GM21526 (cell line): ENCODE data around the gene SEC14L2.
A peak's percentile ranks its signal among the peaks of the same experiment; 100 is the strongest.
"Not testable (repeated sequence)": the region's sequence is repeated elsewhere in the genome, so short reads cannot be mapped to it uniquely, and the experiment has no call there.

ENCODE experiments used
- ATAC-seq: cut with Tn5 transposase; IDR thresholded peaks from one replicate; pipeline ENCODE4 v1.9.1; 2021; ENCODE audit warnings: moderate library complexity; ENCODE audit not compliant: unreplicated experiment, low FRiP score

Gene SEC14L2

GRCh38 chr22:30402028-30402765 lies 5.4 kb downstream of the SEC14L2 start:
- ATAC-seq = no peak

- ATAC-seq = not testable (repeated sequence)
These were observed 5.9 kb downstream of the SEC14L2 start for GRCh38 chr22:30402766-30403104.

- ATAC-seq = no peak
These were observed 7.5 kb downstream of the SEC14L2 start for GRCh38 chr22:30404307-30404706.

DNA sequence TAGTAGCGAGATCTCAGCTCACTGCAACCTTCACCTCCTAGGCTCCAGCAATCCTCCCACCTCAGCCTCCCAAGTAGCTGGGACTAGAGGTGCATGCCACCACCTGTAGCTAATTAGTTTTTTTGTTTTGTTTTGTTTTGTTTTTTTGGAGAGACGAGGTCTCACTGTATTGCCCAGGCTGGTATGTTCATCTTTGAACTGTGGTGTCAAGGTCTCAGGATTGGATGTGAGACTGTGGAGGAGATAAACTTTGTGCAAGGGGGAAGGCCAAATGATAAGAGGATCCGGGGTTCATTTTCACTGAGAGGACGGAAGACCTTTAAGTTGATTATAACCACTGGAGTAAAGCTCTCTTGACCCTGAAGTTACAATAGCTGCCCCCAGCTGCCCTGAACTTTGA lies 8.9 kb downstream of the SEC14L2 start:
- no peak for ATAC-seq

DNA sequence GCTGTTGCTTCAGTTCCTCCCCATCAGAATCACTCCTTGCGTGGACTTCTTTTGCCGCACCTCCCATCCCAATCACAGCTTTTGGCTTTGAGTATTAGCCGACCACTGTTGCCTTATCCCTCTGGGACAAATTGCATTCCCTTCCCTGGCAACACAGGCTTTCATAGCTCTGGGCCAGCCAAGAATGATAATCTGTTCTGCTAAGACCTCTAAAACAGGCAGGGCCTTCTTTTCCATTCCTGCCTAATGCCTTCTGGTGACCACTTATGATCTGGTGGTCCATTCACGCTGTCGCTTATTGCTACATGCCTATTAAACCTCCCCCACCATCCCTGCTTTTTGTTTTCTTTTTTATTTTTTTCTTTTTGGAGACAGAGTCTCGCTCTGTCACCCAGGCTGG lies 9.6 kb downstream of the SEC14L2 start:
- ATAC-seq = no peak

DNA sequence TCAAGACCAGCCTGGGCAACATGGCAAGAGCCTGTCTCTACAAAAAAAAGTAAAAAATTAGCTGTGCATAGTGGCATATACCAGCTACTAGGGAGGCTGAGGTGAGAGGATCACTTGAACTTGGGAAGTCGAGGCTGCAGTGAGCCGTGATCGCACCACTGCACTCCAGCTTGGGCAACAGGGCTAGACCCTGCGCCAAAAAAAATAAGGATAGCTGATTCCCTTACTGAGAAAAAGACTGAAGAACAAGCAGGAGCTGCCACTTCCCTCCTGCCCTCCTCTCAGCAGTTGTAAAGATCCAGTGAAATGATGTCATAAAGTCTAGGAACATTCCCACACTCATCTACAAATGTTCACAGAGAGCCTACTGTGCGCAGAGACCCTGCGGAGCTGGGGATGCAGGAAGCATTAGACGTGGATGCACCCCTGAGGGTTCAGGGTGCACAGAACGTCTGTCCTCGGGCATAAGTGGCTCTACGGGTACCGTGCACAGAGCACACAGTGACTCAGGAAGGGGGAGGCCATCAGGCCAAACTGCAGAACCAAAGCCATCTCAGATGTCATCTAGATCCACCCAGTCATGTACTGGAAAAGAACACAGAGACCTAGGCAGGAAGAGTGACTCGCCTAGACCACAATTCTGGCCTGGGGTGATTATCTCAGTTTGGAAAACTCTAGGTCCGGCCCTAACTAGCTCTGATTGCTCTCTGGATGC lies 11.7 kb downstream of the SEC14L2 start:
- ATAC-seq = no peak

DNA sequence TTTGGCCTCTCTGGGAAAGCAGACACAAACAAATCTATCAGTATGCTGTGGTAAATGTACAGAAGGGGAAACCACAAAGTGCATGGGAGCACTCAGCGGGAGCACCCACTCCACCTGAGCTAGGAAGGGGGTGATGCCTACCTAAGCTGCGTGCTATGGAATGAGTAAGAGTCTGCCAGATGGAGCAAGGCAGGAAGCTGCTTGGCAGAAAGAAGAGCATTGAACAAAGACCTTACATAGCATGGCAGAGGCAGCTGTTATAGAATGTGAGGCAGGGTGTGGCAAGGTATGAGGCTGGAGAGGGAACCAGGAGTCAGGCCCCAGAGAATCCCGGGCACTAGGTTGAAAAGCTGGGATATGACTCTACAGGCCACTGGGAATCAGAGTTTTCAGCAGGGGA lies 15.0 kb downstream of the SEC14L2 start:
- no peak for ATAC-seq

- no peak for ATAC-seq
These were observed 16.2 kb downstream of the SEC14L2 start for GRCh38 chr22:30413001-30413400.

DNA sequence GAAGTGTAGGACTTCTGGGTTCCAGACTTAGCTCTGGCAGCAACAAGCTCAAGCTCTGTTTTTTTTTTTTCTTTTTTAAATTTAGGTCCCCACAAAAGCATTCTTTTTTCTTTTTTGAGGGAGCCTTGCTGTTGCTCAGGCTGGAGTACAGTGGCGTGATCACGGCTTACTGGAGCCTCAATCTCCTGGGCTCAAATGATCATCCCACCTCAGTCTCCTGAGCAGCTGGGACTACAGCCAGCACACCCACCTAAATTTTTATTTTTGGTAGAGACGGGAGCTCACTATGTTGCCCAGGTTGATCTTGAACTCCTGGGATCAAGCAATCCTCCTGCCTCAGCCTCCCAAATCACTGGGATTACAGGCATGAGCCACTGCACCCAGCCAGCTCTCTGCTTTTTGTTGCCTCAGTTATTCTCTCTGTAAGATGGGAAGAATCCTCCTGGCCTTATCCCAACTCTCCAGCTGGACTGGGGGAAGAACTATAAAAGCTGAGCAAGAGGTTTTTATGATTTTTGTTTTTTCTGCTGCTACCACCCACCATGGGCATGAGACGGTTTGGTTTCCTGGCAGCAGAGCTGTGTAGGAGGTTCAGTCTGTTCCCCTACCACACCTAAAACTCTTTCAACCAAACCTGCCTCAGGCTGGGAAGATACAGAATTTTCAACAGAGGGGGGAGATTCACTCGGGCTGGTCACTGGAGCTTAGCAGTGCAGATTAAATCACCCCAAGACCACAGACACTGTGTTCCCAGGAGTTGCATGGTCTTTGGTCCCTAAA lies 17.1 kb downstream of the SEC14L2 start:
- no peak for ATAC-seq

DNA sequence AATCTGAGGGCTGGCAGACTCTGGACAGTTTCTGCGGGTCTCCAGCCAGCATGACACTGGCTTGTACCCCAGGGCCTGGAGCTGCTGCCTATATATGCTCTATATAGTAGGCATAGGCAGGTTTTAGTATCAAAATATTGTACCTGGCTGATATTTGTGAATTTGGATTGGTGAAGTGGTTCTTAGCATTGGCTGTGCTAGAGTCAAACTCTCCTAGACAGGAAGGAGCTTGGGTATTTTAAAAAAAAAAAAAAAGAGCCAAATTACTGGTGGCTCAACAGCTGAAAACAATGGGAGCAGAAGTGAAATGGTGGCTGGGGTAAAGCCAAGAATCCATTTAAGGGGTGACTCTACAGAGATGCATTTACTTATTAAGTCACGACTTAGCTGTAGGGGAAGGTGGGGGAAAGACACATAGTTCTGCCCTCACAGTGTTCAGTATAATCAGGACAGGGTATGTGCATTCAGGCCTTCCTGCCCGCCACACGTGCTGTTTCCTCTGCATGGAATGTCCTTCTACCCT lies 17.8 kb downstream of the SEC14L2 start:
- no peak for ATAC-seq

- ATAC-seq = no peak
These were observed 19.6 kb downstream of the SEC14L2 start for GRCh38 chr22:30416403-30416802.

DNA sequence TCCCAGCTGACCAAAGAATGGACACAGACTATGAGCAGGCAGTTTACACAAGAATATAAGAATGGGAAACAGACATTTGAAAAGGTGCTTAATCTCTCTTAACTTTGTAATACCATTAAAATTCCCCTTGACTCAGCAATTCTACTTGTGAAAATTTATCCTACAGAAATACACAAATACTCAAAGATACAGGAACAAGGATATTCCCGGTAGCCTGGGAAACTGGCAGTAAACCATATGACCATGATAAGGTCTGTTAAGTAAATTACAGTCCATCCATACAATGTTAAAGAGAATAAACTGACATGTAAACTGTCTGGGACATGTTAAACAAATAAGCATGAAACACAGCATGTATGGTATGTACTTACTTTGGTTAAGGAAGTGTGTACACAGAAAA lies 20.0 kb downstream of the SEC14L2 start:
- ATAC-seq = no peak

- no peak for ATAC-seq
These were observed 23.7 kb downstream of the SEC14L2 start for GRCh38 chr22:30420347-30421125.

DNA sequence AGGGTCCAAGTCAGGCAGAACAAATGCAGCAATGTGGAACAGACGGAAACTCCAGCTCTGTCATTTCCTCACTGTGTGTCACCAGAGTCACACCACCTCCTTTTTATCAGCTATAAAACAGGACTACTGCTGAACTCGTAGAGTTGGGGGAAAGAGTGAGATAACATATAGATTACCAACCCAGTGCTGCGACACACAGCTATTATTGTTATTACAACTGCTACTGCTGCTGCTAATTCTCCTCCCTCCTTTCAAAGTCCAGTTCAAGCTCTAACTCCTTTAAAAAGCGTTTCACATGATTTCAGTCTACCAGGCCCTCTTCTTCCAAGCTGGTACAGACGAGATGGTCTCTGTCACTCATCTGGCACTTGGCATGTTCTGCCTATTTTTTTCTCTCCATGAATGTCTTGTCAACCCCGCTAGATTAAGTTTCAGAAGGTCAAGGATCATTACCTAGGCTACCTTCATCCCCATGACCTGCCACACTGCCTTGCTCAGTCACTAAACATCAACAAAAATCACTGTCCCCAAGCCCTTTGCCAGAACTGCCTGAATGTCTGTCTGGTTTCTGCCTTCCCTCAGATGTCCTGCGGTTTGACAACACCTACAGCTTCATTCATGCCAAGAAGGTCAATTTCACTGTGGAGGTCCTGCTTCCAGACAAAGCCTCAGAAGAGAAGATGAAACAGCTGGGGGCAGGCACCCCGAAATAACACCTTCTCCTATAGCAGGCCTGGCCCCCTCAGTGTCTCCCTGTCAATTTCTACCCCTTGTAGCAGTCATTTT lies 25.1 kb downstream of the SEC14L2 start:
- no peak for ATAC-seq

DNA sequence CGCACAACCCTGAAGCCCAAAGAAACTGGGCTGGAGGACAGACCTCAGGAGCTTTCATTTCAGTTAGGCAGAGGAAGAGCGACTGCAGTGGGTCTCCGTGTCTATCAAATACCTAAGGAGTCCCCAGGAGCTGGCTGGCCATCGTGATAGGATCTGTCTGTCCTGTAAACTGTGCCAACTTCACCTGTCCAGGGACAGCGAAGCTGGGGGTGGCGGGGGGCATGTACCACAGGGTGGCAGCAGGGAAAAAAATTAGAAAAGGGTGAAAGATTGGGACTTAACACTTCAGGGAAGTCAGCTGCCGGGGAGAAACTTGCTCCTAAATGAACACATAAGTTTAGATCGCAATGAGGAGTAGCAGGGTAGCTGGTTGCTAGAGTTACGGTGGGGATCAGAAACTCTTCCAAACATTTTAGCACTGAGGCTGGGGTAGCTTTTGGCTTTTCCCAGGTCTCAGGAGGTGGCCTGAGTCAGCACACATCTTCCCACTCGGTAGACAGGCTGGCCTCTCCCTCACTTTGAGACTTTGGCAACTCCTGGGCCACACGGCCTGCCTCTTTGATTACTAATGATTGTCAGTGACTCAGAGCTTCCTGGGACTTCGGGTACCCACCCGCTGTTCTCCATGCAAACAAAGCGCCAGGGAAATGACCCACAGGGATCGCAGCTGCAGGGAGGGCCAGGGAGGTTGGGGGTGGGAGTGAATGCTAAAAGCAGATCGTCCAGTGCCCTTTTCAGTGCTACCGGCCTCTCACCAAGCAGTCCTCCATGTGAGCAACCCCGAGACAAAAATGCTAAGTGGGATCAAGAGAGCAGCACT lies 25.9 kb downstream of the SEC14L2 start:
- no peak for ATAC-seq

DNA sequence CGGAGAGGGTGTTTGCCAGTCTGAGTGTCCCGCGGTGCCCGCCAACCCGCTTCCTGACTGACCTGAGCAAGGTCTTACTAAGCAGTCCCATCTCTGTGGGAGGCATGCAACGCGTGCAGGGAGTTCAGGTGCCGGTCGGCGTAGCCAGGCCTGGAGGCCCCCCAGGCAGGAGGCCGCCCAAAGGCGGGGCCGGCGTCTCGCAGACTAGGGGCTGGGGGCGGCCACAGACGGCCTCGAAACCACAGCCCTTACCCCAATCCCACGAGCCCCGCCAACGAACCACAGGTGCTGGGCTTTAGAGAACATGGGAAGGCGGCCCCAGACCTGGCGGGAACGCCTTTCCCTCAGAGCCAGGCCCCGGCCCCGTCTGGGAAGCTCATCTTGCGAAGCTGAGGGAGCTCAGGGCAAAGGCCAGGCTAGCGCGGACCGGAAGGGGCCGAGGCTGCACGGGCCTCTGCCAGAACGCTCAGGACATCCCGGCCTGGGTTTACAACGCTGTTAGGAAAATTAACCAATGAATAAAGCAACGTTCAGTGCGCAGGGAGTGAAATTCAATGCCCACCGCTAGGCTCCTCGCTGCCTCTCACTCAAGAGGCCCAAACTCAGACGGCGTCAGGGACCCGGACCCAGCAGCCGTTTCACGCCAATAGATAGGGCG lies 26.6 kb downstream of the SEC14L2 start:
- ATAC-seq = peak; percentile 28

GRCh38 chr22:30423959-30424533 lies 27.2 kb downstream of the SEC14L2 start:
- peak; percentile 77 for ATAC-seq
